22Rv1 (cell line): Measurements from ENCODE around the gene PTGES3.

Experiments used
- CTCF ChIP-seq: fragments of 450-650 bp; IDR thresholded peaks from 2 replicates; pipeline ENCODE4 v1.5.1; 2017; ENCODE audit warnings: mild to moderate bottlenecking
- ZFX ChIP-seq: fragments of 450-650 bp; IDR thresholded peaks from 2 replicates; pipeline ENCODE4 v1.6.1; 2017; ENCODE audit warnings: antibody characterized with exemption, borderline replicate concordance

DNA sequence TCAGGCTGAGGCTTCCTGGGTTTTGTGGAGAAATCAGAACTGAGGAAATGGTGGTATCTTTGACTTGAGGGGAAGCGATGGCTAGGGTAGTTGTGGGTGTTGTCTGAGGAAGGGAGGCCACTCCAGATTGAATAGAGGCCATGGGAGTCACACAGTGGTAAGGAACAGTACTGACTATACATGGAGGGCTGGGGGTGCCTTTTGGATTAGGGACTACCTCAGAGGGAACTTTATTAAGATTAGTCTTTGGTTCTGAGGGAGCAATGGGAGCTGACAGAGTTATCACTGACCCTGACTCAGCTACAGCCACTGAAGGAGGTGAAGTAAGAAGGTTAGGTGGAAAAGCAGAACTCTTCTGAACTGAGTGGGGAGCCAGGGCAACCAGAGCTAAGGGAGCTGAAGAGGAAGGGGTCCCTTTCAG is 32.7 kb upstream of the PTGES3 start:
- TF ChIP-seq CTCF, result no peak
- TF ChIP-seq ZFX, result no peak
